Measurements from ENCODE around the gene SCAMP2.
A peak's percentile ranks its signal among the peaks of the same experiment; 100 is the strongest.
"Not testable (repeated sequence)": the region's sequence is repeated elsewhere in the genome, so short reads cannot be mapped to it uniquely, and the experiment has no call there.

Gene SCAMP2

GRCh38 chr15:74889883-74890664, 16.9 kb upstream of the SCAMP2 start, which contains the start of gene MPI:
Gene MPI (plus strand): TSS chr15:74890042. CDS start chr15:74890074, 32 bp downstream.
- DNase-seq = peak; percentile 88

- no peak for DNase-seq
Measured at GRCh38 chr15:74889390-74889882, 16.3 kb upstream of the SCAMP2 start.

GRCh38 chr15:74888716-74889115, 15.6 kb upstream of the SCAMP2 start:
- no peak for DNase-seq

- not testable (repeated sequence) for DNase-seq
Measured at GRCh38 chr15:74887537-74888193, 14.5 kb upstream of the SCAMP2 start.

- DNase-seq = no peak
Measured at GRCh38 chr15:74885461-74885860, 12.3 kb upstream of the SCAMP2 start.

GRCh38 chr15:74884428-74885223, 11.5 kb upstream of the SCAMP2 start:
- no peak for DNase-seq

- DNase-seq = no peak
Measured at GRCh38 chr15:74882528-74882927, 9.4 kb upstream of the SCAMP2 start.

GRCh38 chr15:74878273-74878672, 5.1 kb upstream of the SCAMP2 start:
- no peak for DNase-seq

- no peak for DNase-seq
Measured at GRCh38 chr15:74873756-74874424, 725 bp upstream of the SCAMP2 start.

- no peak for DNase-seq
Measured at GRCh38 chr15:74872702-74873035, 496 bp downstream of the SCAMP2 start.

- DNase-seq = no peak
Measured at GRCh38 chr15:74870436-74871215, 2.5 kb downstream of the SCAMP2 start.

GRCh38 chr15:74869726-74870407, 3.3 kb downstream of the SCAMP2 start:
- peak; percentile 48 for DNase-seq

GRCh38 chr15:74869372-74869725, 3.8 kb downstream of the SCAMP2 start:
- DNase-seq = no peak

GRCh38 chr15:74868059-74868458, 5.1 kb downstream of the SCAMP2 start:
- peak; percentile 33 for DNase-seq

- DNase-seq = no peak
Measured at GRCh38 chr15:74867466-74868038, 5.6 kb downstream of the SCAMP2 start.

GRCh38 chr15:74866090-74866489, 7.1 kb downstream of the SCAMP2 start:
- no peak for DNase-seq

GRCh38 chr15:74865316-74865715, 7.8 kb downstream of the SCAMP2 start:
- no peak for DNase-seq

- DNase-seq = no peak
Measured at GRCh38 chr15:74864296-74864695, 8.9 kb downstream of the SCAMP2 start.

GRCh38 chr15:74863239-74864056, 9.7 kb downstream of the SCAMP2 start:
- no peak for DNase-seq

GRCh38 chr15:74858369-74858740, 14.8 kb downstream of the SCAMP2 start:
- no peak for DNase-seq
